MM.1S (cell line): ENCODE data around the gene ZNF827.

ENCODE experiments used
- EZH2 ChIP-seq: fragments of 300-600 bp; sonication (generic); optimal IDR thresholded peaks from 2 replicates; pipeline ENCODE3; 2017; ENCODE audit warnings: low read depth, mild to moderate bottlenecking, antibody characterized with exemption, low read length, mixed read lengths
- TF ChIP-seq, protein P1 (sequence below): fragments of 300-600 bp; sonication (generic); IDR thresholded peaks from 2 replicates; pipeline ENCODE4 v1.5.1; 2016; ENCODE audit warnings: antibody characterized with exemption, low read length, mixed read lengths

DNA sequence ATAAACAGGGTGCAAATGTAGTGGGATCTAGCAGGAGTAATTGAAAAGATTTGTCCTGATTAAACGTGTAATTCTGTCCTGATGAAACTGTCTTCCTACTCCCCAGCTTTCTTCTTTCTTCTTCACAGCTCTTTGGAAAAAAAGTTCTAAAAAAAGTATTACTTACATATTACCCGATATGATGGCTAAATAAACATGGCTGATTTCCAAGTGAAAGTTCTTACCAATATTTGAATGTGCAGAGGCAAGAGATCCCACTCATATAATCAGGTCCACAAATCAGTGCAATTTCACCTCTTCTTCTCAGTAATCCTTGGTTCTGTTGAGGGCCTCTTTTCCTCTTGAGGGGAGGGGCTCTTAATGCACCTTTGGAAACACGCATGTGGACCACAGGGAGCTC is 78.7 kb downstream of the ZNF827 start:
- TF ChIP-seq, protein P1, sequence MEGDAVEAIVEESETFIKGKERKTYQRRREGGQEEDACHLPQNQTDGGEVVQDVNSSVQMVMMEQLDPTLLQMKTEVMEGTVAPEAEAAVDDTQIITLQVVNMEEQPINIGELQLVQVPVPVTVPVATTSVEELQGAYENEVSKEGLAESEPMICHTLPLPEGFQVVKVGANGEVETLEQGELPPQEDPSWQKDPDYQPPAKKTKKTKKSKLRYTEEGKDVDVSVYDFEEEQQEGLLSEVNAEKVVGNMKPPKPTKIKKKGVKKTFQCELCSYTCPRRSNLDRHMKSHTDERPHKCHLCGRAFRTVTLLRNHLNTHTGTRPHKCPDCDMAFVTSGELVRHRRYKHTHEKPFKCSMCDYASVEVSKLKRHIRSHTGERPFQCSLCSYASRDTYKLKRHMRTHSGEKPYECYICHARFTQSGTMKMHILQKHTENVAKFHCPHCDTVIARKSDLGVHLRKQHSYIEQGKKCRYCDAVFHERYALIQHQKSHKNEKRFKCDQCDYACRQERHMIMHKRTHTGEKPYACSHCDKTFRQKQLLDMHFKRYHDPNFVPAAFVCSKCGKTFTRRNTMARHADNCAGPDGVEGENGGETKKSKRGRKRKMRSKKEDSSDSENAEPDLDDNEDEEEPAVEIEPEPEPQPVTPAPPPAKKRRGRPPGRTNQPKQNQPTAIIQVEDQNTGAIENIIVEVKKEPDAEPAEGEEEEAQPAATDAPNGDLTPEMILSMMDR: no peak
- TF ChIP-seq EZH2: no peak
